Mesenchymal stem cell (in vitro differentiated cells and primary cell): ENCODE data around the gene MICAL2. TPM values are rescaled to one million over a fixed set of nuclear protein-coding genes. Genes with fewer than 3 reads are reported as not detected.

Experiments
- DNase-seq: peaks from one replicate; pipeline ENCODE4 v3.0.0-alpha.2; 2013
- H2AFZ ChIP-seq: one replicate; pipeline ENCODE4 v1.6.1; 2013; ENCODE audit warnings: low read depth, mild to moderate bottlenecking, control low read depth, inconsistent platforms, low read length, moderate library complexity
- H2AK5ac ChIP-seq: 2 replicates; pipeline ENCODE4 v1.6.1; 2013; ENCODE audit warnings: low read length, moderate library complexity, mild to moderate bottlenecking, inconsistent platforms; ENCODE audit not compliant: severe bottlenecking
- H2BK120ac ChIP-seq: one replicate; pipeline ENCODE4 v1.6.1; 2013; ENCODE audit warnings: low read depth, mild to moderate bottlenecking, inconsistent platforms, low read length, moderate library complexity
- H2BK12ac ChIP-seq, 2 experiments: one replicate each; pipeline ENCODE4 v1.6.1; 2013; ENCODE audit warnings: inconsistent platforms in 2 of 2, low read length in 2 of 2, mild to moderate bottlenecking in 2 of 2, moderate library complexity in 2 of 2, control low read depth in 1 of 2
- H2BK15ac ChIP-seq: one replicate; pipeline ENCODE4 v1.6.1; 2013; ENCODE audit warnings: mild to moderate bottlenecking, low read depth, inconsistent platforms; ENCODE audit not compliant: poor library complexity, severe bottlenecking
- H2BK5ac ChIP-seq: 2 replicates; pipeline ENCODE4 v1.6.1; 2013; ENCODE audit warnings: low read depth, mild to moderate bottlenecking, low read length, control low read depth, inconsistent platforms; ENCODE audit not compliant: poor library complexity, severe bottlenecking
- H3K14ac ChIP-seq, 2 experiments: one replicate each; pipeline ENCODE4 v1.6.1; 2013; ENCODE audit warnings: inconsistent platforms in 2 of 2, low read length in 2 of 2, control low read depth in 1 of 2, mild to moderate bottlenecking in 1 of 2, moderate library complexity in 1 of 2
- H3K18ac ChIP-seq, 2 experiments: one replicate each; pipeline ENCODE4 v1.6.1; 2013; ENCODE audit warnings: inconsistent platforms in 2 of 2, low read length in 2 of 2, control low read depth in 1 of 2, low read depth in 1 of 2, mild to moderate bottlenecking in 1 of 2
- H3K23ac ChIP-seq, 2 experiments: one replicate each; pipeline ENCODE4 v1.6.1; 2013; ENCODE audit warnings: inconsistent platforms in 2 of 2, low read length in 2 of 2, mild to moderate bottlenecking in 2 of 2, moderate library complexity in 2 of 2, control low read depth in 1 of 2
- H3K27ac ChIP-seq: 2 replicates; pipeline ENCODE4 v1.5.1; 2013; ENCODE audit warnings: mild to moderate bottlenecking, moderate library complexity, low read length, control low read depth, inconsistent platforms; ENCODE audit not compliant: poor library complexity, severe bottlenecking
- H3K27me3 ChIP-seq, 2 experiments: 2 replicates each; pipeline versions ENCODE4 v1.6.1 to v1.7.0; 2013; ENCODE audit warnings: low read length in 2 of 2, mild to moderate bottlenecking in 2 of 2, moderate library complexity in 2 of 2, control low read depth in 1 of 2, inconsistent platforms in 1 of 2; ENCODE audit not compliant: control insufficient read depth in 1 of 2, insufficient read depth in 1 of 2
- H3K36me3 ChIP-seq, 2 experiments: 2 replicates each; pipeline versions ENCODE4 v1.6.1 to v1.7.0; 2013; ENCODE audit warnings: low read length in 2 of 2, control low read depth in 1 of 2, inconsistent platforms in 1 of 2, low read depth in 1 of 2, mild to moderate bottlenecking in 1 of 2; ENCODE audit not compliant: insufficient read depth in 2 of 2, control insufficient read depth in 1 of 2
- H3K4ac ChIP-seq, 2 experiments: one replicate each; pipeline ENCODE4 v1.6.1; 2013; ENCODE audit warnings: inconsistent platforms in 2 of 2, low read length in 2 of 2, mild to moderate bottlenecking in 2 of 2, moderate library complexity in 2 of 2, control low read depth in 1 of 2, low read depth in 1 of 2
- H3K4me1 ChIP-seq: 2 replicates; pipeline ENCODE4 v1.6.1; 2013; ENCODE audit warnings: low read depth, low read length, control low read depth; ENCODE audit not compliant: control insufficient read depth, insufficient read depth
- H3K4me2 ChIP-seq: 2 replicates; pipeline ENCODE4 v1.6.1; 2013; ENCODE audit warnings: low read length, mild to moderate bottlenecking, inconsistent platforms; ENCODE audit not compliant: poor library complexity, severe bottlenecking
- H3K4me3 ChIP-seq, 2 experiments: 2 replicates each; pipeline versions ENCODE4 v1.5.1 to v1.7.0; 2013; ENCODE audit warnings: low read length in 2 of 2, mild to moderate bottlenecking in 2 of 2, control low read depth in 1 of 2, low read depth in 1 of 2; ENCODE audit not compliant: insufficient read depth in 1 of 2
- H3K79me1 ChIP-seq: replicated peaks from 2 replicates; pipeline ENCODE4 v1.6.1; 2013; ENCODE audit warnings: mild to moderate bottlenecking, control low read depth, low read length, inconsistent platforms; ENCODE audit not compliant: poor library complexity, severe bottlenecking
- H3K9ac ChIP-seq: 2 replicates; pipeline ENCODE4 v1.7.0; 2013; ENCODE audit warnings: mild to moderate bottlenecking, low read length, moderate library complexity
- H3K9me3 ChIP-seq: 2 replicates; pipeline ENCODE4 v1.7.0; 2013; ENCODE audit warnings: mild to moderate bottlenecking, low read length; ENCODE audit not compliant: control insufficient read depth
- H4K8ac ChIP-seq: one replicate; pipeline ENCODE4 v1.6.1; 2013; ENCODE audit warnings: inconsistent platforms, mild to moderate bottlenecking, low read length, moderate library complexity
- H4K91ac ChIP-seq: one replicate; pipeline ENCODE4 v1.6.1; 2013; ENCODE audit warnings: mild to moderate bottlenecking, low read length, inconsistent platforms
- WGBS: methylation state at CpG from one replicate; pipeline ENCODE4 v1.1.7; 2013; ENCODE audit warnings: mixed read lengths; 5-methylcytosine and 5-hydroxymethylcytosine counted together
- small RNA-seq: library from polyadenylated mRNA; stranded (forward); fragments of <200 nt; extraction: miRNeasy Mini kit (QIAGEN cat#:217004); gene quantifications from one replicate; pipeline ENCODE3, GENCODE V24; 2013; ENCODE audit warnings: low read depth

The MICAL2 gene

DNA sequence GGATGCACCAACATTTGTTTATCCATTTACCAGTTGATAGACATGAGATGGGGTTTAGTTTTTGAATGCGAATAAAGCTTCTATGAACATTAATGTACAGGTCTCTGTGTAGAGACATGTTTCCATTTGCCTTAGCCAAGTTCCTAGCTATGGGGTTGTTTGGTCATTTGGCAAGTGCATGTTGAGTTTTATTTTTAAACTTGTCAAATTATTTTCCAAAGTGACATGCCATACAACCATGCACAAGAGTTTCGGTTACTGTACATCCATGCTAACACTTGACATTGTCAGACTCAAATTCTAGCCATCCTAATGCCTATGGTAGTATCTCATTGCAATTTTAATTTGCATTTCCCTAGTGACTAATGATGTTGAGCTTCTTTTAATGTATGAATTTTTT is 196.4 kb downstream of the MICAL2 start:
- no peaks in the 10 kb centered on the region for H3K27me3 ChIP-seq
- 100% methylated on average over 1 of the region's 2 CpGs for WGBS
- H2BK12ac ChIP-seq, result no peak overlapping the region
- no peak overlapping the region for H3K4ac ChIP-seq
- H2AFZ ChIP-seq, result no peak overlapping the region
- H3K18ac ChIP-seq, result no peak overlapping the region
- no peak overlapping the region for H3K4me3 ChIP-seq
- no peak overlapping the region for H3K14ac ChIP-seq
- no peaks in the 10 kb centered on the region for H3K9me3 ChIP-seq
- no peaks in the 10 kb centered on the region for H3K36me3 ChIP-seq
- no peak for DNase-seq
- no peak overlapping the region for H3K9ac ChIP-seq
- no peak overlapping the region for H4K91ac ChIP-seq
- H2BK15ac ChIP-seq, result no peak overlapping the region
- H2BK120ac ChIP-seq, result no peak overlapping the region
- no peak overlapping the region for H3K4me2 ChIP-seq
- H3K27ac ChIP-seq, result no peak overlapping the region
- H3K23ac ChIP-seq, result no peak overlapping the region
- no peak overlapping the region for H4K8ac ChIP-seq
- H3K4me1 ChIP-seq, result no peaks in the 10 kb centered on the region
- no peak overlapping the region for H2BK5ac ChIP-seq
- no peaks in the 10 kb centered on the region for H3K79me1 ChIP-seq
- no peak overlapping the region for H2AK5ac ChIP-seq

DNA sequence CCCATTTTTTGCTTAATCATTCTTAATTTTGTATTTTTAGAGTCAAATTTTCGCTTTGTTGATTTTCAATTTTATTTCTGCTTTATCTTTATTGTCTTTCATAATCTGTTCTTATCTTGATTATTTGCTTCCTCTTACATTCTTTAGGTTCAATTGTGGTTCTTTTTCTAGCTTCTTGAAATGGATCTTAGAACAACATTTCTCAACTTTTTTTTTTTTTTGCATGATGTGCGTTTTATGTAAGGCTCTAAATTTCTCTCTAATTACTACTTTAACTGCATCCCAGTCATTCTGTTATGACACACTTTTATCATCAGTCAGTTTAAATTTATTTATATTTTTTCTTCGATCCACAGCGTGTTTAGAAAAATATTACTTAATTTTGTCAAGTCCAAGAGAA is 201.7 kb downstream of the MICAL2 start:
- H2BK15ac ChIP-seq, result no peak overlapping the region
- no peak overlapping the region for H2BK120ac ChIP-seq
- no peaks in the 10 kb centered on the region for H3K4me1 ChIP-seq
- no peaks in the 10 kb centered on the region for H3K27me3 ChIP-seq
- H4K8ac ChIP-seq, result no peak overlapping the region
- H3K27ac ChIP-seq, result no peak overlapping the region
- no peak overlapping the region for H2BK12ac ChIP-seq
- H3K14ac ChIP-seq, result no peak overlapping the region
- H3K23ac ChIP-seq, result no peak overlapping the region
- no peak overlapping the region for H2AK5ac ChIP-seq
- DNase-seq, result no peak
- no peak overlapping the region for H3K18ac ChIP-seq
- no peak overlapping the region for H3K9ac ChIP-seq
- no peaks in the 10 kb centered on the region for H3K79me1 ChIP-seq
- no peak overlapping the region for H2AFZ ChIP-seq
- 97% methylated on average over 2 of the region's 4 CpGs for WGBS
- H3K4me3 ChIP-seq, result no peak overlapping the region
- no peak overlapping the region for H4K91ac ChIP-seq
- no peak overlapping the region for H3K4me2 ChIP-seq
- H3K9me3 ChIP-seq, result peaks cover 28% of the 10 kb centered on the region
- no peak overlapping the region for H3K4ac ChIP-seq
- H3K36me3 ChIP-seq, result no peaks in the 10 kb centered on the region
- H2BK5ac ChIP-seq, result no peak overlapping the region

Small RNA genes within 50 kb of the gene (small RNA-seq; reads per million reads assigned to genes)
- gene MIR6124, result not detected
